Panc1 (cell line): ENCODE results near the gene EIF6.

Experiments
- POLR2AphosphoS5 ChIP-seq: IDR thresholded peaks from 2 replicates; pipeline ENCODE4 v1.6.1; 2012; ENCODE audit warnings: mild to moderate bottlenecking, low read depth, low read length, moderate library complexity
- SIN3A ChIP-seq: IDR thresholded peaks from 2 replicates; pipeline ENCODE4 v1.6.1; 2012; ENCODE audit warnings: low read depth, mild to moderate bottlenecking, low read length, moderate library complexity, borderline replicate concordance; ENCODE audit not compliant: insufficient read depth
- TCF7L2 ChIP-seq: IDR thresholded peaks from 2 replicates; pipeline ENCODE4 v1.6.1; 2011; ENCODE audit warnings: mild to moderate bottlenecking, low read depth, low read length, inconsistent platforms
- TF ChIP-seq, protein P1 (sequence below): fragments of 450-650 bp; IDR thresholded peaks from 2 replicates; pipeline ENCODE4 v1.5.1; 2017; ENCODE audit warnings: mild to moderate bottlenecking
- TF ChIP-seq, protein P2 (sequence below), 2 experiments: IDR thresholded peaks; 2 replicates each; pipeline ENCODE4 v1.6.1; 2011 to 2012; ENCODE audit warnings: low read depth in 2 of 2, control low read depth in 1 of 2, low read length in 1 of 2, mild to moderate bottlenecking in 1 of 2, moderate library complexity in 1 of 2; ENCODE audit not compliant: insufficient read depth in 1 of 2

DNA sequence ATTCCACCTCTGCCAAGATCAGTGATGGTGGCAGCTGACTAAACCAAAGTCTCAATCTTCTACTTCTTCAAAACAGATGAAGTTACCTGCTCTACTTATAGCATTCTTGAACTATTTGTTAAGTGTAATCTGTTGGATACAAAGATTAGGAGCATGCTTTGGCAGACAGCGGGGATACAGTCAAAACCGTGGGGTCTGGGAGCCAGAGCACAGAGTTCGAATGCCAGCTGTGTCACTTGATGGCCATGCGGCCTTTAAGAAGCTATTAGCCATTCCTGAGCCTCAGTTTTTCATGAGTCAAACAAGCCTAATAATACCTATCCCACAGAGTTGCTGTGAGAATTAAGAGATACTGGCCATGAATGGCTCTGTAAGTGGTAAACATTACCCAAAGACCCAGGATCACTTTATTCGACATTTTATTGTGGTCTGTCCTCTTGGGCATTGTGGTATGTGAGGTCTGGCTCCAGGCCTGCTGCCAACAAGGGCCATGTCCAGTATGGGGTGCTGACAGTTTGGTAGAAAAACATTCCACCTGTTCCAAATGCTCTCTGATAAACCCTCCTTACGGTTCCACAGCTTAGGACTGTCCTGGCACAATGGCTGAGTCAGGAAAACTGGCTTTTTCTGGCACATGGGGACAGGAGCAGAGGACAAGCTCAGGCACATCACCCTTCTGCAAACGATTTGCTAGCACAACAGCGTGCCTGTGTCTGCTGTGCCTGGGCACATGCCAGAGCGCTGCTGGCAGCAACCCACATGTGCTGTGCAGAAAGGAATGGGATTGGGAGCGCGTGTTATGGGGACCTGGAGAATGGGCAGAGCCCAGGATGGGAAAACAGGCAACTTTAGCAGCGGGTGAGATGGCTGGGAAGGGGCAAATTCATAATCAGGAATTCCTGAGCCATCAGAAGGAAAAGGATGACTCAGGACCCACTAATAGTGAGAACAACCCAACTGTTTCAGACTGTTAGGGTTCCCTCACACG lies 23.4 kb upstream of the EIF6 start:
- TF ChIP-seq, protein P1, sequence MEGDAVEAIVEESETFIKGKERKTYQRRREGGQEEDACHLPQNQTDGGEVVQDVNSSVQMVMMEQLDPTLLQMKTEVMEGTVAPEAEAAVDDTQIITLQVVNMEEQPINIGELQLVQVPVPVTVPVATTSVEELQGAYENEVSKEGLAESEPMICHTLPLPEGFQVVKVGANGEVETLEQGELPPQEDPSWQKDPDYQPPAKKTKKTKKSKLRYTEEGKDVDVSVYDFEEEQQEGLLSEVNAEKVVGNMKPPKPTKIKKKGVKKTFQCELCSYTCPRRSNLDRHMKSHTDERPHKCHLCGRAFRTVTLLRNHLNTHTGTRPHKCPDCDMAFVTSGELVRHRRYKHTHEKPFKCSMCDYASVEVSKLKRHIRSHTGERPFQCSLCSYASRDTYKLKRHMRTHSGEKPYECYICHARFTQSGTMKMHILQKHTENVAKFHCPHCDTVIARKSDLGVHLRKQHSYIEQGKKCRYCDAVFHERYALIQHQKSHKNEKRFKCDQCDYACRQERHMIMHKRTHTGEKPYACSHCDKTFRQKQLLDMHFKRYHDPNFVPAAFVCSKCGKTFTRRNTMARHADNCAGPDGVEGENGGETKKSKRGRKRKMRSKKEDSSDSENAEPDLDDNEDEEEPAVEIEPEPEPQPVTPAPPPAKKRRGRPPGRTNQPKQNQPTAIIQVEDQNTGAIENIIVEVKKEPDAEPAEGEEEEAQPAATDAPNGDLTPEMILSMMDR, result no peak
- TF ChIP-seq POLR2AphosphoS5 (no peak), TCF7L2 (no peak), SIN3A (no peak)
- TF ChIP-seq, protein P2, sequence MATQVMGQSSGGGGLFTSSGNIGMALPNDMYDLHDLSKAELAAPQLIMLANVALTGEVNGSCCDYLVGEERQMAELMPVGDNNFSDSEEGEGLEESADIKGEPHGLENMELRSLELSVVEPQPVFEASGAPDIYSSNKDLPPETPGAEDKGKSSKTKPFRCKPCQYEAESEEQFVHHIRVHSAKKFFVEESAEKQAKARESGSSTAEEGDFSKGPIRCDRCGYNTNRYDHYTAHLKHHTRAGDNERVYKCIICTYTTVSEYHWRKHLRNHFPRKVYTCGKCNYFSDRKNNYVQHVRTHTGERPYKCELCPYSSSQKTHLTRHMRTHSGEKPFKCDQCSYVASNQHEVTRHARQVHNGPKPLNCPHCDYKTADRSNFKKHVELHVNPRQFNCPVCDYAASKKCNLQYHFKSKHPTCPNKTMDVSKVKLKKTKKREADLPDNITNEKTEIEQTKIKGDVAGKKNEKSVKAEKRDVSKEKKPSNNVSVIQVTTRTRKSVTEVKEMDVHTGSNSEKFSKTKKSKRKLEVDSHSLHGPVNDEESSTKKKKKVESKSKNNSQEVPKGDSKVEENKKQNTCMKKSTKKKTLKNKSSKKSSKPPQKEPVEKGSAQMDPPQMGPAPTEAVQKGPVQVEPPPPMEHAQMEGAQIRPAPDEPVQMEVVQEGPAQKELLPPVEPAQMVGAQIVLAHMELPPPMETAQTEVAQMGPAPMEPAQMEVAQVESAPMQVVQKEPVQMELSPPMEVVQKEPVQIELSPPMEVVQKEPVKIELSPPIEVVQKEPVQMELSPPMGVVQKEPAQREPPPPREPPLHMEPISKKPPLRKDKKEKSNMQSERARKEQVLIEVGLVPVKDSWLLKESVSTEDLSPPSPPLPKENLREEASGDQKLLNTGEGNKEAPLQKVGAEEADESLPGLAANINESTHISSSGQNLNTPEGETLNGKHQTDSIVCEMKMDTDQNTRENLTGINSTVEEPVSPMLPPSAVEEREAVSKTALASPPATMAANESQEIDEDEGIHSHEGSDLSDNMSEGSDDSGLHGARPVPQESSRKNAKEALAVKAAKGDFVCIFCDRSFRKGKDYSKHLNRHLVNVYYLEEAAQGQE (IDR thresholded peaks at IDR 0.05; ENCODE audit: insufficient read depth in 1 of 2, low read depth in 2 of 2, low read length in 1 of 2), result no peak
